ENCODE data around the gene SRR. TPM values are rescaled to one million over a fixed set of nuclear protein-coding genes. Genes with fewer than 3 reads are reported as not detected.

The SRR gene
- total RNA-seq, 1 experiment from 2014 or later: 37.9 TPM

DNA sequence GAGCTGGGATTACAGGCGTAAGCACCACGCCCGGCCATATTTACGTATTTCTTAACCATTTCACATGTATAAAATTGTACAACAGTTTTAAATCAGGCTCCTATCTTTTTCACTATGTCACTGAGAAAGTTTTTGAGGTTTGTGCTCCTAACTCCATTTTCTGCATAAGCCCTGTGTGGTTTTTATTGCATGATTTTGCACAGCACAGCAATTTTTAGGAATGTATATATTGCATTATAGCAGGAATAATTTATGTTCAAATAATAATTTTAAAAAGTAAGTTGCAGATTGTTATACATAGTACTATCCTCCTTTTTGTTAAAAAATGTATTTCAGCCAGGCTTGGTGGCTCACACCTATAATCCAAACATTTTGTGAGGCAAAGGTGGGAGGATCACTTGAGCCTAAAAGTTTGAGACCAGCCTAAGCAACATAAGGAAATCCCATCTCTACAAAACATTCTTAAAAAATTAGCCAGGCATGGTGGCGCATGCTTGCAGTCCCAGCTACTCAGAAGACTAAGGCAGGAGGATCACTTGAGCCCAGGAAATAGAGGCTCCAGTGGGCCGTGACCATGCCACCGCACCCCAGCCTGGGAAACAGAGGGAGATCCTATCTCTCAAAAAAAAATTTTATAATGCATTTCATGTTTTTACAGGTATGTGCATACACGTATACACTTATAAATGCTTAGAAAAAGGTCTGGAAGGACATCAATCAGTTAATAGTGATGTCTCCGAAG, 26.1 kb upstream of the SRR start:
- BruUV-seq (replicated peaks): no TSS peak
- no peaks in the 10 kb centered on the region for H3K27me3 ChIP-seq (replicated peaks; ENCODE audit: insufficient read depth, low read depth, low read length, poor library complexity)
- peaks cover 53% of the 10 kb centered on the region for H3K36me3 ChIP-seq (ENCODE audit: insufficient read depth, low read length, poor library complexity, severe bottlenecking)
- no peaks in the 10 kb centered on the region for H3K9me3 ChIP-seq (ENCODE audit: low read depth, low read length, poor library complexity, severe bottlenecking)
- intact Hi-C loops (cut with micrococcal nuclease; ENCODE audit: unreplicated experiment): no loop called here
- H3K4me3 ChIP-seq (ENCODE audit: low read depth, low read length, poor library complexity, severe bottlenecking): no peak overlapping the region
- H3K4me1 ChIP-seq (ENCODE audit: insufficient read depth, low read length, poor library complexity, severe bottlenecking): no peaks in the 10 kb centered on the region
- no peak for DNase-seq (ENCODE audit: low spot score)
- POLR2A ChIA-PET (ENCODE audit: low non-redundant PET): no interaction called here
- CTCF ChIA-PET: no interaction called here
- no peak for TF ChIP-seq EZH2 (IDR thresholded peaks at IDR 0.05; ENCODE audit: borderline replicate concordance, low read depth, low read length, poor library complexity, severe bottlenecking)
- TF ChIP-seq, protein P1, sequence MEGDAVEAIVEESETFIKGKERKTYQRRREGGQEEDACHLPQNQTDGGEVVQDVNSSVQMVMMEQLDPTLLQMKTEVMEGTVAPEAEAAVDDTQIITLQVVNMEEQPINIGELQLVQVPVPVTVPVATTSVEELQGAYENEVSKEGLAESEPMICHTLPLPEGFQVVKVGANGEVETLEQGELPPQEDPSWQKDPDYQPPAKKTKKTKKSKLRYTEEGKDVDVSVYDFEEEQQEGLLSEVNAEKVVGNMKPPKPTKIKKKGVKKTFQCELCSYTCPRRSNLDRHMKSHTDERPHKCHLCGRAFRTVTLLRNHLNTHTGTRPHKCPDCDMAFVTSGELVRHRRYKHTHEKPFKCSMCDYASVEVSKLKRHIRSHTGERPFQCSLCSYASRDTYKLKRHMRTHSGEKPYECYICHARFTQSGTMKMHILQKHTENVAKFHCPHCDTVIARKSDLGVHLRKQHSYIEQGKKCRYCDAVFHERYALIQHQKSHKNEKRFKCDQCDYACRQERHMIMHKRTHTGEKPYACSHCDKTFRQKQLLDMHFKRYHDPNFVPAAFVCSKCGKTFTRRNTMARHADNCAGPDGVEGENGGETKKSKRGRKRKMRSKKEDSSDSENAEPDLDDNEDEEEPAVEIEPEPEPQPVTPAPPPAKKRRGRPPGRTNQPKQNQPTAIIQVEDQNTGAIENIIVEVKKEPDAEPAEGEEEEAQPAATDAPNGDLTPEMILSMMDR (conservative IDR thresholded peaks at IDR 0.05; ENCODE audit: low read depth, low read length): no peak
- H3K27ac ChIP-seq (ENCODE audit: low read depth, low read length, poor library complexity, severe bottlenecking): no peak overlapping the region

DNA sequence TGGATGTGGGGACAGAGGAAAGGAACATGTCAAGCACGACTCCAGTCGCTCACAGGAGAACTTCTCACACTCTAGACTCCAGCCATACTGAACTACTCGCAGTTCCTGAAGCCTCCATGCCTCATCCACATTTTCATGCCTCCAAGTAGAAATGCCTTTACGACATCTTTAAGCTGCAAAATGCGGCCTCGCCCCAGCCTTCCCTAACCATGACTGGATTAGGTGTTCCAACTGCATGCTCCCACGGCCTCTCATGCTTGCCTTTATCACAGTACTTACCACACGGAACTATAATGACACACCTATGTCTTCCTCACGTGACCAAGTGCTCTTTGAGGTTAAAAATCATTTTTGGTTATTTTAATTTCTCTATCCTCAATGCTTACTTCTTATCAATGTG, 24.0 kb upstream of the SRR start:
- H3K27ac ChIP-seq (ENCODE audit: low read depth, low read length, poor library complexity, severe bottlenecking): no peak overlapping the region
- H3K9me3 ChIP-seq (ENCODE audit: low read depth, low read length, poor library complexity, severe bottlenecking): no peaks in the 10 kb centered on the region
- intact Hi-C loops (cut with micrococcal nuclease; ENCODE audit: unreplicated experiment): no loop called here
- no TSS peak for BruUV-seq (replicated peaks)
- TF ChIP-seq EZH2 (IDR thresholded peaks at IDR 0.05; ENCODE audit: borderline replicate concordance, low read depth, low read length, poor library complexity, severe bottlenecking): no peak
- TF ChIP-seq, protein P1 (conservative IDR thresholded peaks at IDR 0.05; ENCODE audit: low read depth, low read length): no peak
- CTCF ChIA-PET: no interaction called here
- DNase-seq (ENCODE audit: low spot score): no peak
- H3K27me3 ChIP-seq (replicated peaks; ENCODE audit: insufficient read depth, low read depth, low read length, poor library complexity): no peaks in the 10 kb centered on the region
- H3K36me3 ChIP-seq (ENCODE audit: insufficient read depth, low read length, poor library complexity, severe bottlenecking): peaks cover 68% of the 10 kb centered on the region
- no peak overlapping the region for H3K4me3 ChIP-seq (ENCODE audit: low read depth, low read length, poor library complexity, severe bottlenecking)
- POLR2A ChIA-PET (ENCODE audit: low non-redundant PET): no interaction called here
- H3K4me1 ChIP-seq (ENCODE audit: insufficient read depth, low read length, poor library complexity, severe bottlenecking): no peaks in the 10 kb centered on the region

DNA sequence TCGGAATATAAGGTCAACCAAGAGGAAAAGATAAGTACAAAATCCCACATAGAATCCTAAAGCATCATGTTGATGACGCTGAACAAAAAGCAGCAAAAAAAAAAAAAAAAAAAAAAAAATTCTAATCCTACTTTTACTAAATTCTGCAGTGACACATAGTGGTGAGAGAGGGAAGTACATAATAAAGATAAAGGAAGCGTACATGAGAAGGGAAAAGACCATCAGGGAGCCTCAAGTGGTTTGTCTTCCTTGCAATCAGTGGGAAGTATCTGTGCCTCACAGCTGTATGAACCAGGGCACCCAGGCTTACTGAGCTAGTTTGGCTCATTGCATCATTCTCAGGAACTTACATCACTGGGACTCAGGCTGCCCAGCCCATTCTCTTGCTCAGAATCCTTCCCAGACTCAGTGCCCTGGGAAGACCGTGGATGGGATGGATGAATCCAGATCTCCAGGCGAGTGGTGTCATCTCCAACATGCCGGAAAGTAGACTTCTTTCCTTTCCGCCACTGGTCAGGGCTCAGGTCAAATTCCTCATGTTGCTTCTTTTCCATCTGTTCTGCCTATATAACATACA, 21.4 kb upstream of the SRR start:
- H3K27me3 ChIP-seq (replicated peaks; ENCODE audit: insufficient read depth, low read depth, low read length, poor library complexity): no peaks in the 10 kb centered on the region
- CTCF ChIA-PET: interaction anchor here (0.5 to 0.7 kb wide), 2 partner anchors 37 to 278 kb away, joined by 3 to 7 read pairs; no protein-coding TSS in a partner anchor
- peaks cover 80% of the 10 kb centered on the region for H3K36me3 ChIP-seq (ENCODE audit: insufficient read depth, low read length, poor library complexity, severe bottlenecking)
- no peaks in the 10 kb centered on the region for H3K9me3 ChIP-seq (ENCODE audit: low read depth, low read length, poor library complexity, severe bottlenecking)
- peak overlapping the region; percentile 19 for H3K27ac ChIP-seq (ENCODE audit: low read depth, low read length, poor library complexity, severe bottlenecking)
- BruUV-seq (replicated peaks): no TSS peak
- TF ChIP-seq, protein P1 (conservative IDR thresholded peaks at IDR 0.05; ENCODE audit: low read depth, low read length): peak; percentile 77
- TF ChIP-seq EZH2 (IDR thresholded peaks at IDR 0.05; ENCODE audit: borderline replicate concordance, low read depth, low read length, poor library complexity, severe bottlenecking): no peak
- H3K4me3 ChIP-seq (ENCODE audit: low read depth, low read length, poor library complexity, severe bottlenecking): no peak overlapping the region
- POLR2A ChIA-PET (ENCODE audit: low non-redundant PET): interaction anchor here (0.6 kb wide), 1 partner anchor 373 kb away, joined by 10 read pairs; no protein-coding TSS in a partner anchor
- intact Hi-C loops (cut with micrococcal nuclease; ENCODE audit: unreplicated experiment): no loop called here
- peak; percentile 86 for DNase-seq (ENCODE audit: low spot score)
- no peaks in the 10 kb centered on the region for H3K4me1 ChIP-seq (ENCODE audit: insufficient read depth, low read length, poor library complexity, severe bottlenecking)

All from A673 (cell line).